Measurements from ENCODE around the gene GRWD1. TPM values are rescaled to one million over a fixed set of nuclear protein-coding genes. Genes with fewer than 3 reads are reported as not detected.
A peak's percentile ranks its signal among the peaks of the same experiment; 100 is the strongest.

The GRWD1 gene
- total and polyA plus RNA-seq, 2 of the 13 experiments (the other 11 are each of a cell fraction or from before 2014, with no cell fraction given) = 10.8 to 46.6 TPM

DNA sequence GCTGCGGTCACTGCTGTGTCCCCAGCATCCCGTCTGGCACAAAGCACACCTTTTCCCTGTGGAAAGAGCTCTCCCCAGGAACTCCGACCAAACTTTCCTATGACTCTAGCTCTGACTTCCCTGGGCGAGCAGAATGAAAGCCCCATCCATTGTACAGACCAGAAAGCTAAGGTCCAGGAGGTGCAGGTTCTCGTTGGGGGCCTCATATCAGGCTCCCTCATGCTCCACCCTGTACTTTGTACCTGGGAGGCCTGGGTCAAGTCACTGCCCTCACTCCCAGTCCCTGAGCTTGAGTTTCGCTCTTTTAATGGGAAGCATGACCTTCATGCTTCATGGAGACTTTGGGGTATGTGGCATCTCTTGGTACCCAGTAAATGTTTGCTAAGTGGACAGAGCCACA, 41.8 kb downstream of the GRWD1 start:
- Histone ChIP-seq H3K4me3 (replicated peaks in 1 of 3; ENCODE audit: insufficient read depth in 1 of 3, low read depth in 2 of 3, low read length in 3 of 3) (peak overlapping the region in 1 of 3 experiments; percentile 27; a peak in 1 of 6 replicates), H3K4me2 (ENCODE audit: low read depth, low read length) (peak overlapping the region; percentile 67), H4K20me1 (ENCODE audit: insufficient read depth, low read length) (no peaks in the 10 kb centered on the region), H3K4me1 (ENCODE audit: insufficient read depth, low read length) (peaks cover 40% of the 10 kb centered on the region), H2AFZ (ENCODE audit: low read length) (no peak overlapping the region), H3K79me2 (ENCODE audit: insufficient read depth, low read length) (no peaks in the 10 kb centered on the region), H3K27ac (ENCODE audit: extremely low read length, insufficient read depth, low read length) (no peak overlapping the region), H3K9me3 (ENCODE audit: low read length) (no peaks in the 10 kb centered on the region), H3K27me3 (ENCODE audit: control insufficient read depth in 1 of 2, insufficient read depth in 2 of 2, low read length in 2 of 2) (no peaks in the 10 kb centered on the region), H3K9ac (ENCODE audit: insufficient read depth, low read depth, low read length) (no peak overlapping the region; the same call in 1 of the 2 replicates), H3K36me3 (replicated peaks in 1 of 2; ENCODE audit: control insufficient read depth in 1 of 2, insufficient read depth in 2 of 2, low read length in 2 of 2) (no peaks in the 10 kb centered on the region)
- in situ Hi-C loops (cut with HindIII; ENCODE audit: extremely low pct_ligation_motif_present, low pct_unique_long_range_greater_than_20kb) = no loop called here
- CTCF ChIA-PET (ENCODE audit: low intra/inter-chr PET ratio, low total read pairs) = interaction anchor here (1.5 kb wide), 1 partner anchor 97 kb away, joined by 6 read pairs; no protein-coding TSS in a partner anchor
- ATAC-seq (peak; percentile 45), DNase-seq (ENCODE audit: low spot score) (peak; percentile 31), FAIRE-seq (peak; percentile 30)
- WGBS (ENCODE audit: low lambda C conversion rate) = 19% methylated on average over 6 of the region's 6 CpGs
- intact Hi-C loops (cut with micrococcal nuclease; ENCODE audit: unreplicated experiment) = no loop called here
- POLR2A ChIA-PET = interaction anchor here (0.6 to 2.1 kb wide), 9 partner anchors 8 to 132 kb away, joined by 3 to 11 read pairs (median 6); partner anchors contain the start of genes RPL18, SPHK2, SYNGR4 and TMEM143
- no TSS peak for BruUV-seq (replicated peaks)
- TF ChIP-seq, protein P1, sequence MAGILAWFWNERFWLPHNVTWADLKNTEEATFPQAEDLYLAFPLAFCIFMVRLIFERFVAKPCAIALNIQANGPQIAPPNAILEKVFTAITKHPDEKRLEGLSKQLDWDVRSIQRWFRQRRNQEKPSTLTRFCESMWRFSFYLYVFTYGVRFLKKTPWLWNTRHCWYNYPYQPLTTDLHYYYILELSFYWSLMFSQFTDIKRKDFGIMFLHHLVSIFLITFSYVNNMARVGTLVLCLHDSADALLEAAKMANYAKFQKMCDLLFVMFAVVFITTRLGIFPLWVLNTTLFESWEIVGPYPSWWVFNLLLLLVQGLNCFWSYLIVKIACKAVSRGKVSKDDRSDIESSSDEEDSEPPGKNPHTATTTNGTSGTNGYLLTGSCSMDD (CRISPR knock-in tag; IDR thresholded peaks at IDR 0.05) = no peak
- TF ChIP-seq, protein P2, sequence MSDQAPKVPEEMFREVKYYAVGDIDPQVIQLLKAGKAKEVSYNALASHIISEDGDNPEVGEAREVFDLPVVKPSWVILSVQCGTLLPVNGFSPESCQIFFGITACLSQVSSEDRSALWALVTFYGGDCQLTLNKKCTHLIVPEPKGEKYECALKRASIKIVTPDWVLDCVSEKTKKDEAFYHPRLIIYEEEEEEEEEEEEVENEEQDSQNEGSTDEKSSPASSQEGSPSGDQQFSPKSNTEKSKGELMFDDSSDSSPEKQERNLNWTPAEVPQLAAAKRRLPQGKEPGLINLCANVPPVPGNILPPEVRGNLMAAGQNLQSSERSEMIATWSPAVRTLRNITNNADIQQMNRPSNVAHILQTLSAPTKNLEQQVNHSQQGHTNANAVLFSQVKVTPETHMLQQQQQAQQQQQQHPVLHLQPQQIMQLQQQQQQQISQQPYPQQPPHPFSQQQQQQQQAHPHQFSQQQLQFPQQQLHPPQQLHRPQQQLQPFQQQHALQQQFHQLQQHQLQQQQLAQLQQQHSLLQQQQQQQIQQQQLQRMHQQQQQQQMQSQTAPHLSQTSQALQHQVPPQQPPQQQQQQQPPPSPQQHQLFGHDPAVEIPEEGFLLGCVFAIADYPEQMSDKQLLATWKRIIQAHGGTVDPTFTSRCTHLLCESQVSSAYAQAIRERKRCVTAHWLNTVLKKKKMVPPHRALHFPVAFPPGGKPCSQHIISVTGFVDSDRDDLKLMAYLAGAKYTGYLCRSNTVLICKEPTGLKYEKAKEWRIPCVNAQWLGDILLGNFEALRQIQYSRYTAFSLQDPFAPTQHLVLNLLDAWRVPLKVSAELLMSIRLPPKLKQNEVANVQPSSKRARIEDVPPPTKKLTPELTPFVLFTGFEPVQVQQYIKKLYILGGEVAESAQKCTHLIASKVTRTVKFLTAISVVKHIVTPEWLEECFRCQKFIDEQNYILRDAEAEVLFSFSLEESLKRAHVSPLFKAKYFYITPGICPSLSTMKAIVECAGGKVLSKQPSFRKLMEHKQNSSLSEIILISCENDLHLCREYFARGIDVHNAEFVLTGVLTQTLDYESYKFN (CRISPR knock-in tag; conservative IDR thresholded peaks at IDR 0.05) = peak; percentile 71
- no peak for TF ChIP-seq POLR2A (IDR thresholded peaks at IDR 0.05; ENCODE audit: insufficient read depth in 1 of 2, low read depth in 2 of 2, low read length in 2 of 2)
- no peak for TF ChIP-seq RXRA (CRISPR knock-in tag; IDR thresholded peaks at IDR 0.05)
- no peak for TF ChIP-seq CEBPB (IDR thresholded peaks at IDR 0.05; ENCODE audit: borderline replicate concordance, low read depth, low read length)
- no peak for TF ChIP-seq ZZZ3 (CRISPR knock-in tag; IDR thresholded peaks at IDR 0.05; ENCODE audit: borderline replicate concordance)
- no peak for TF ChIP-seq STAG1 (CRISPR knock-in tag; IDR thresholded peaks at IDR 0.05)
- peak; percentile 27; the same call in 1 of the 2 replicates for TF ChIP-seq ZMYM3 (CRISPR knock-in tag; IDR thresholded peaks at IDR 0.05)
- TF ChIP-seq LCORL (IDR thresholded peaks at IDR 0.05) = no peak
- peak; percentile 59; the same call in 1 of the 2 replicates for TF ChIP-seq LCORL (CRISPR knock-in tag; IDR thresholded peaks at IDR 0.05)
- no peak for TF ChIP-seq TFAP4 (IDR thresholded peaks at IDR 0.05; ENCODE audit: borderline replicate concordance, low read depth)
- TF ChIP-seq, protein P3, sequence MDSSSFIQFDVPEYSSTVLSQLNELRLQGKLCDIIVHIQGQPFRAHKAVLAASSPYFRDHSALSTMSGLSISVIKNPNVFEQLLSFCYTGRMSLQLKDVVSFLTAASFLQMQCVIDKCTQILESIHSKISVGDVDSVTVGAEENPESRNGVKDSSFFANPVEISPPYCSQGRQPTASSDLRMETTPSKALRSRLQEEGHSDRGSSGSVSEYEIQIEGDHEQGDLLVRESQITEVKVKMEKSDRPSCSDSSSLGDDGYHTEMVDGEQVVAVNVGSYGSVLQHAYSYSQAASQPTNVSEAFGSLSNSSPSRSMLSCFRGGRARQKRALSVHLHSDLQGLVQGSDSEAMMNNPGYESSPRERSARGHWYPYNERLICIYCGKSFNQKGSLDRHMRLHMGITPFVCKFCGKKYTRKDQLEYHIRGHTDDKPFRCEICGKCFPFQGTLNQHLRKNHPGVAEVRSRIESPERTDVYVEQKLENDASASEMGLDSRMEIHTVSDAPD (CRISPR knock-in tag; IDR thresholded peaks at IDR 0.05) = no peak
- no peak for TF ChIP-seq FLYWCH1 (CRISPR knock-in tag; IDR thresholded peaks at IDR 0.05)
- no peak for TF ChIP-seq SP2 (CRISPR knock-in tag; IDR thresholded peaks at IDR 0.05)
- no peak for TF ChIP-seq NR2C2 (CRISPR knock-in tag; IDR thresholded peaks at IDR 0.05; ENCODE audit: borderline replicate concordance)

All from HepG2 (cell line).